Measurements from ENCODE around the gene ADGRV1. TPM values are rescaled to one million over a fixed set of nuclear protein-coding genes. Genes with fewer than 3 reads are reported as not detected.

Gene ADGRV1
- total and polyA plus RNA-seq, 2 donors (not counting 3 experiments of a cell fraction or from before 2014, with no cell fraction given), result 0.11 to 0.55 TPM

DNA sequence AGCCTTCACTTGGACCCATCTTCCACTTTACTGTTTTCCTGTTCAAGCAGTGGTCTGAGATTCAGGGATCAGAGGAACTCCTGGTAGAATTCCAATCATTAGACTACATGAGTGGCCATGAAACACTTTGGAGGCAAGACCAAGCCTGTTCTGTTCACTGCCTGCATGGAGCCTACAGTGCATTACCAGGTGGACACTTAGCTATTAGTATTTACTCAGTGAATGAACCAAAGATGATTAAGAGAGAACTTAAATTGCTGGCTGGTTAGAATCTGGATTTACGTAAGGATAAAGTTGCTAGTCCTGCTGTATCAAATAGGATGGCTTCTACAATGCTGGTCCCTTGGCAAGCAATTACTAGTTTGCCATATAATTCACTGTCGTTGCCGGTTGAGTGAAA, 579.0 kb downstream of the ADGRV1 start:
- no peak overlapping the region for H3K27ac ChIP-seq (ENCODE audit: insufficient read depth, low read depth, low read length)
- no peaks in the 10 kb centered on the region for H3K9me3 ChIP-seq (replicated peaks; ENCODE audit: control insufficient read depth, insufficient read depth, low read length)
- no peak overlapping the region for H3K9ac ChIP-seq (replicated peaks; ENCODE audit: extremely low read depth, insufficient read depth, low read length)
- no peaks in the 10 kb centered on the region for H3K36me3 ChIP-seq (ENCODE audit: control insufficient read depth in 2 of 2, extremely low read depth in 1 of 2, insufficient read depth in 2 of 2, low read length in 2 of 2)
- no peaks in the 10 kb centered on the region for H4K20me1 ChIP-seq (replicated peaks; ENCODE audit: control insufficient read depth, extremely low read depth, insufficient read depth, low read length)
- no peak for TF ChIP-seq POLR2A (IDR thresholded peaks at IDR 0.05; ENCODE audit: low read depth, low read length)
- TF ChIP-seq, protein P1, sequence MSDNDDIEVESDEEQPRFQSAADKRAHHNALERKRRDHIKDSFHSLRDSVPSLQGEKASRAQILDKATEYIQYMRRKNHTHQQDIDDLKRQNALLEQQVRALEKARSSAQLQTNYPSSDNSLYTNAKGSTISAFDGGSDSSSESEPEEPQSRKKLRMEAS (IDR thresholded peaks at IDR 0.05; ENCODE audit: insufficient read depth, insufficient read length), result no peak
- TF ChIP-seq JUN (IDR thresholded peaks at IDR 0.05; ENCODE audit: borderline replicate concordance, insufficient read depth, insufficient read length, low read depth), result no peak
- TF ChIP-seq FOS (IDR thresholded peaks at IDR 0.05; ENCODE audit: borderline replicate concordance, insufficient read depth, low read length), result no peak
- no peak for TF ChIP-seq MYC (IDR thresholded peaks at IDR 0.05; ENCODE audit: low read depth, low read length)
- TF ChIP-seq GATA2 (IDR thresholded peaks at IDR 0.05; ENCODE audit: insufficient read depth, insufficient read length, low read depth, low read length), result no peak
- TF ChIP-seq EZH2 (IDR thresholded peaks at IDR 0.05; ENCODE audit: borderline replicate concordance, low read depth, low read length, severe bottlenecking), result no peak
- no peak overlapping the region for H2AFZ ChIP-seq (ENCODE audit: low read depth, low read length)
- CTCF ChIA-PET, result interaction anchor here (1.1 to 1.6 kb wide), 5 partner anchors 9 to 247 kb away, joined by 3 to 4 read pairs (median 3); no protein-coding TSS in a partner anchor
- POLR2A ChIA-PET, result interaction anchor here (1.5 kb wide), 1 partner anchor 246 kb away, joined by 3 read pairs; the partner anchor contains the start of gene ARRDC3
- dilution Hi-C loops (cut with MboI; ENCODE audit: extremely low pct_ligation_motif_present, low sequenced_read_pairs) (no loop called here), intact Hi-C loops (cut with micrococcal nuclease) (no loop called here)
- H3K27me3 ChIP-seq (ENCODE audit: control insufficient read depth in 2 of 2, insufficient read depth in 2 of 2, low read length in 2 of 2), result no peaks in the 10 kb centered on the region
- no TSS peak for BruUV-seq (replicated peaks)
- DNase-seq (ENCODE audit: low read depth, low spot score) (no peak), FAIRE-seq (no peak)
- H3K4me3 ChIP-seq (replicated peaks in 1 of 3; ENCODE audit: insufficient read depth in 1 of 3, low read depth in 1 of 3, low read length in 3 of 3), result no peak overlapping the region
- no peaks in the 10 kb centered on the region for H3K4me1 ChIP-seq (ENCODE audit: control insufficient read depth, extremely low read depth, insufficient read depth, low read length)
- H3K79me2 ChIP-seq (ENCODE audit: control insufficient read depth, insufficient read depth, low read length), result no peaks in the 10 kb centered on the region
- no peak overlapping the region for H3K4me2 ChIP-seq (ENCODE audit: insufficient read depth, low read length)
- H3K9me1 ChIP-seq (replicated peaks; ENCODE audit: control insufficient read depth, extremely low read depth, insufficient read depth, low read length), result no peaks in the 10 kb centered on the region

DNA sequence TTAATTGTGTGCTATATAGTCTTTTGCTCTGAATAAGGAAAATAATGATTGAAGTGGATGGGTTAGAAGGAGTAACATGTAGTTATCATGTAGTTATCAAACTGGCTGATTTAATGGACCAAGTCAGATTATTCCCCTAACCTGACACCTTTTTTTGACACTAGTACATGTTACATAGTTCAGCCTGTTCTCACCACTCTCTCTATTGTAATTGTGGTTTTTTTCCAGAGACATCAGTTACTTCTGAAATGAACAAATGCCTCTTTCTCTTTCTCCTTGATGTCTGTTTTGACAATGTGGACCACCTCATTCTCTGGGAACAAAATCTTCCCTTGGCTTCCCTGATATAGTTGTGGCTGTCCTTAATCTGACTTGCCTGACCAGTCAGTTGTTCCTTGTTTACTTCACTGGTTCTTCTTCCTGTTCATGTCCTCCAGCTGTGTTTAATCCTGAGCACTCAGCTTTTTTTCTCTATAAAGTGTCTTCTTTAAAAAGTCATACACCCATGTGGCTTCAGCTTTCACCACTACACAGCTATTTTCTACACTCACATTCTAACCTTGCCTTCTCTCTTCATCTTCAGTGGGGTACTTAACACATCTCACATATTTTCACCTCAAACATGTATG, 581.1 kb downstream of the ADGRV1 start:
- TF ChIP-seq JUN (IDR thresholded peaks at IDR 0.05; ENCODE audit: borderline replicate concordance, insufficient read depth, insufficient read length, low read depth) (no peak), POLR2A (IDR thresholded peaks at IDR 0.05; ENCODE audit: low read depth, low read length) (no peak), EZH2 (IDR thresholded peaks at IDR 0.05; ENCODE audit: borderline replicate concordance, low read depth, low read length, severe bottlenecking) (no peak), GATA2 (IDR thresholded peaks at IDR 0.05; ENCODE audit: insufficient read depth, insufficient read length, low read depth, low read length) (no peak), MYC (IDR thresholded peaks at IDR 0.05; ENCODE audit: low read depth, low read length) (no peak), FOS (IDR thresholded peaks at IDR 0.05; ENCODE audit: borderline replicate concordance, insufficient read depth, low read length) (no peak), POLR2AphosphoS5 (IDR thresholded peaks at IDR 0.05; ENCODE audit: insufficient read depth, low read depth, low read length) (no peak)
- TF ChIP-seq, protein P1 (IDR thresholded peaks at IDR 0.05; ENCODE audit: insufficient read depth, insufficient read length), result no peak
- TF ChIP-seq, protein P2, sequence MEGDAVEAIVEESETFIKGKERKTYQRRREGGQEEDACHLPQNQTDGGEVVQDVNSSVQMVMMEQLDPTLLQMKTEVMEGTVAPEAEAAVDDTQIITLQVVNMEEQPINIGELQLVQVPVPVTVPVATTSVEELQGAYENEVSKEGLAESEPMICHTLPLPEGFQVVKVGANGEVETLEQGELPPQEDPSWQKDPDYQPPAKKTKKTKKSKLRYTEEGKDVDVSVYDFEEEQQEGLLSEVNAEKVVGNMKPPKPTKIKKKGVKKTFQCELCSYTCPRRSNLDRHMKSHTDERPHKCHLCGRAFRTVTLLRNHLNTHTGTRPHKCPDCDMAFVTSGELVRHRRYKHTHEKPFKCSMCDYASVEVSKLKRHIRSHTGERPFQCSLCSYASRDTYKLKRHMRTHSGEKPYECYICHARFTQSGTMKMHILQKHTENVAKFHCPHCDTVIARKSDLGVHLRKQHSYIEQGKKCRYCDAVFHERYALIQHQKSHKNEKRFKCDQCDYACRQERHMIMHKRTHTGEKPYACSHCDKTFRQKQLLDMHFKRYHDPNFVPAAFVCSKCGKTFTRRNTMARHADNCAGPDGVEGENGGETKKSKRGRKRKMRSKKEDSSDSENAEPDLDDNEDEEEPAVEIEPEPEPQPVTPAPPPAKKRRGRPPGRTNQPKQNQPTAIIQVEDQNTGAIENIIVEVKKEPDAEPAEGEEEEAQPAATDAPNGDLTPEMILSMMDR (IDR thresholded peaks at IDR 0.05; ENCODE audit: extremely low read depth in 1 of 2, insufficient read depth in 1 of 2, low read depth in 1 of 2, low read length in 2 of 2), result no peak
- CTCF ChIA-PET, result no interaction called here
- dilution Hi-C loops (cut with MboI; ENCODE audit: extremely low pct_ligation_motif_present, low sequenced_read_pairs), result no loop called here

More for the DNA sequence above, 581.1 kb downstream of the ADGRV1 start:
- no peaks in the 10 kb centered on the region for H3K79me2 ChIP-seq (ENCODE audit: control insufficient read depth, insufficient read depth, low read length)
- H4K20me1 ChIP-seq (replicated peaks; ENCODE audit: control insufficient read depth, extremely low read depth, insufficient read depth, low read length), result no peaks in the 10 kb centered on the region
- H3K9ac ChIP-seq (replicated peaks; ENCODE audit: extremely low read depth, insufficient read depth, low read length), result no peak overlapping the region
- peaks cover 1% of the 10 kb centered on the region for H3K4me1 ChIP-seq (ENCODE audit: control insufficient read depth, extremely low read depth, insufficient read depth, low read length)
- H3K4me3 ChIP-seq (replicated peaks in 1 of 3; ENCODE audit: insufficient read depth in 1 of 3, low read depth in 1 of 3, low read length in 3 of 3), result no peak overlapping the region
- H2AFZ ChIP-seq (ENCODE audit: low read depth, low read length), result peak overlapping the region; percentile 4
- H3K9me1 ChIP-seq (replicated peaks; ENCODE audit: control insufficient read depth, extremely low read depth, insufficient read depth, low read length), result no peaks in the 10 kb centered on the region
- no peak overlapping the region for H3K4me2 ChIP-seq (ENCODE audit: insufficient read depth, low read length)
- intact Hi-C loops (cut with micrococcal nuclease), result no loop called here
- no peak overlapping the region for H3K27ac ChIP-seq (ENCODE audit: insufficient read depth, low read depth, low read length)
- no peak for FAIRE-seq
- no peaks in the 10 kb centered on the region for H3K27me3 ChIP-seq (ENCODE audit: control insufficient read depth in 2 of 2, insufficient read depth in 2 of 2, low read length in 2 of 2)
- peak; percentile 32 for DNase-seq (ENCODE audit: low read depth, low spot score)
- BruUV-seq (replicated peaks), result no TSS peak
- POLR2A ChIA-PET, result no interaction called here
- no peaks in the 10 kb centered on the region for H3K36me3 ChIP-seq (ENCODE audit: control insufficient read depth in 2 of 2, extremely low read depth in 1 of 2, insufficient read depth in 2 of 2, low read length in 2 of 2)
- H3K9me3 ChIP-seq (replicated peaks; ENCODE audit: control insufficient read depth, insufficient read depth, low read length), result no peaks in the 10 kb centered on the region
